ENCODE measurements around the gene ATP2A2. TPM values are rescaled to one million over a fixed set of nuclear protein-coding genes. Genes with fewer than 3 reads are reported as not detected.
"Not testable (repeated sequence)": the region's sequence is repeated elsewhere in the genome, so short reads cannot be mapped to it uniquely, and the experiment has no call there.

The ATP2A2 gene
- polyA plus RNA-seq, 3 donors: 29.6 to 88.1 (median 35.4) TPM

DNA sequence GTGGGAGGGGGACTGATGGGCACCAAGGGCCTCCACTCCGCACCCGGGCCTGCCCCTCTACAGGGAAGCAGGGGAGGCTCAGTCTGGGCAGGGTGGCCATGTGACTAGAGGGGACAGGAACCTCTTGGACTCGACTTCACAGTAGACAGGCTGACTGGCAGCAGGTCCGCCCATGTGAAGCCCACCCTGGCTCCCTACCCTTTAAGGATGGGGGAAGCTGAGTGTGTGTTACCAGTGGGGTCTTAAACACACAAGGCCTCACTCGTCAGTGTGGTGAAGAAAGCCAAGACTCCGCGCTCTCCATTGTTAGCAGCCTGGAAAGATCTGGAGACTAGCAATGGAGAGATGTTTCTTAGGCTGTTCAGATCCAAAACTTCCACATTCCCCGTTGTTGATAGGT lies 70.1 kb downstream of the ATP2A2 start:
- 87 to 89% (median 88%) methylated on average over 8 of the region's 8 CpGs for WGBS, 3 donors
- no peak overlapping the region for H3K27ac ChIP-seq (ENCODE audit: low read depth, low read length)

DNA sequence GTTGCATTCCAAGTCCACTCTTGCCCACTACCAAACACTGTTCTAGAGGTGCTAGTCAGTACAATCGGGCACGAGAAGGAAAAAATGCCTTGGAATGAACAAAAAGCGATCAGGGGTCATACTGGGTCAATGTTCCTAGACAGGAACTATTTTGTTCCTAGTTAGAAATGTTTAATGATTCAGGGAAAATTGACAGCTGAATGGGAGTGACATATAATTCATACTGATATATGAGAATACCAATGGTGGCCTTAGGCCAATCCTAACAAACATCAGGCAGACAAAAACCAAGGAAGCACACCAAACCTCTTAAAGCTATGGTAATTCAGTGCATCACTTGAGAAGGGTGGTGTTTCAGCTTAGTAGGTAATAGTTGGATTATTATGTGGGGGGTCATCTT lies 71.4 kb downstream of the ATP2A2 start:
- 30 to 87% (median 75%) methylated on average over 3 of the region's 3 CpGs for WGBS, 3 donors
- H3K27ac ChIP-seq (ENCODE audit: low read depth, low read length): no peak overlapping the region

DNA sequence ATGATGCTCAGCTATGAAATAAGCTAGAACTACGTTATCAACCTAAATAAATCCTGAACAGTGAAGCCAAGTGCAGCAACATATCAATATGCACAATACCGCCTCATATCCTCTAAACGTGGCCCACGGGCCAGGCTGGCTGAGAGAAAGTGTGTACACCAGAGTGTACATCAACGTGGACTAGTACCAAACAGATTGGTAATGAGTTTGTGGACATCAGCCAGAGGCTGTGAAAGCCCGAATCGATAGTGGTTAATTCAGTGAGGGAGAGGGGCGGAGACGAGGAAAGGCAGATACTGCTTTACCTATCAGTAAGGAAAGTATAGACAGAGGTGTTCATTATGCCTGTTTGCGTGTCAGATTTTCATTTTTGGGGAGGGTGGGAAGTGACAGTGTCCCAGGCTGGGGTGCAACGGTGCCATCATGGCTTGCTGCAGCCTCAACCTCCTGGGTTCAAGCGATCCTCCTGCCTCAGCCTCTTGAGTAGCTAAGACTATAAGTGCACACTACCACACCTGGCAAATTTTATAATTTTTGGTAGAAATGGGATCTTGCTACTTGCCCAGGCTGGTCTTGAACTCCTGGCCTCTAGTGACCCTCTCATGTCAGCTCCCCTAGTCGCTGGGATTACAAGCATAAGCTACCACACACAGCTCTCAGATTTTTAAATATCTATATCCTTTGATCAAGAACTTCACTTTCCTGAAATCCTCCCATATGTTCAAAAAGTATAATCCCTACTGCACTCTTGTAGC lies 72.3 kb downstream of the ATP2A2 start:
- 62 to 82% (median 81%) methylated on average over 13 of the region's 13 CpGs for WGBS, 3 donors
- no peak overlapping the region for H3K27ac ChIP-seq (ENCODE audit: low read depth, low read length)

DNA sequence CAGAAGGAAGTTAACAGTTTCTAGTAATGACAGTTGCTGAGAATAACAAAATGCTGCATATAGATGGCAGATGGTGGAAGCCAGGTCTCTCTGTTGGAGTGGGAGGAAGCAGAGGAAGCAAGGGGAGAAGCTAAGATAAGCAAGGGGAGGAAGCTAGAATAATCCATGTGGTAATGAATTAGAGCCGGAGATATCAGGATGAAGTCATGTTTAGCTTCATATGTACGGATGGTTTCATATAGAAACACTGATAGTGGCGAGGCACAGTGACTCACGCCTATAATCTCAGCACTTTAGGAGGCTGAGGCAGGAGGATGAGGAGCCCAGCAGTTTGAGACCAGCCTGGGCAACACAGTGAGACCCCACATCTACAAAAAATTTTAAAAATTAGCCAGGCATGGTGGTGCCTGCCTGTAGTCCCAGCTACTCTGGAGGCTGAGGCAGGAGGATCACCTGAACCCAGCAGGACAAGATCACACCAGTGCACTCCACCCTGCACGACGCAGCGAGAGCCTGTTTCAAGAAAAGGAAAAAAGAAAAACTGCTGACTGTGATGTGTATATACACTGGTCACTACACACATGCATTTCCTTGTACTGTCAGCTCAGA lies 73.2 kb downstream of the ATP2A2 start:
- 22 to 57% (median 34%) methylated on average over 7 of the region's 7 CpGs for WGBS, 3 donors
- H3K27ac ChIP-seq (ENCODE audit: low read depth, low read length): no peak overlapping the region

DNA sequence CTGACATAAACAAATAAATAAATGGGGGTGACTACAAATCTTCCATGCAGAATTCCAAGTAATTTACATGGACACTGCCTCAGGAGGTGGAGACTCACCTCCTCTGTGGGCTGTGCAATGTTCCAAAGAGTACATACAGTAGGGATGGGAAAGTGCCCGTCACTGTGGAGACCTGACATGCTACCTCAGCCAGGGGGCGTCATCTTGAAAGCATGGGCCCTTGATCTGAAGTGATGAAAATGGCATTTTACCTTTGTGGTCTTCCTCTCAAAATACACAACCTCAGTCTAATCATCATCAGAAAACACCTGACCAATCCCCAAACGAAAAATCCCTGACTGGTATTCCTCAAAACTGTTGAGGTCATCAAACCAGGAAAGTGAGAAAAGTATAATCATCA lies 74.0 kb downstream of the ATP2A2 start:
- no peak overlapping the region for H3K27ac ChIP-seq (ENCODE audit: low read depth, low read length)
- WGBS, 3 donors: 21 to 29% (median 27%) methylated on average over 3 of the region's 3 CpGs

DNA sequence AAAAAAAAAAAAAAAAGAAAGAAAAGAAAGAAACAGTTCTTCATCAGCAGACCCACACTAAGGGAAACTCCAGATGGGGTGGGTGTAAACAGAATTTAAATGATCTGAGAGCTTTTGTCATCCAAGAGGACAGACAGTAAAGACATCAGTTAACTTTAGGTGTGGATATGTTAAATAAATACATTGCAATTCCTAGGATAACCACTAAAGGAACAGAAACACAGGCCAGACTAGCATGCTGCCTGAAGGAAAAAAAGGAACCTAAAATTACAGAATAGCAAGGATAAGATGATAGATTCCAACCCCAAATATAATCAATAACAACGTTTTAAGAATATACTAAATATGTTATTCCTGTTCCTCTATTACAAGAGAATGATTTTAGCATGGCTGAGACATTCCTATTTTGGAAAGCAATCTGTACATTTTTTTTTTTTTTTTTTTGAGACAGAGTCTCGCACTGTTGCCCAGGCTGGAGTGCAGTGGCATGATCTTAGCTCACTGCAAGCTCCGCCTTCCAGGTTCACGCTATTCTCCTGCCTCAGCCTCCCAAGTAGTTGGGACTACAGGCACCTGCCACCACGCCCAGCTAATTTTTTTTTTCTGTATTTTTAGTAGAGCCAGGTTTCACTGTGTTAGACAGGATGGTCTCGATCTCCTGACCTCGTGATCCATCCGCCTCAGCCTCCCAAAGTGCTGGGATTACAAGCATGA lies 77.5 kb downstream of the ATP2A2 start:
- WGBS, 3 donors: 86 to 90% (median 89%) methylated on average over 8 of the region's 8 CpGs
- not testable (repeated sequence) for H3K27ac ChIP-seq (ENCODE audit: low read depth, low read length)

DNA sequence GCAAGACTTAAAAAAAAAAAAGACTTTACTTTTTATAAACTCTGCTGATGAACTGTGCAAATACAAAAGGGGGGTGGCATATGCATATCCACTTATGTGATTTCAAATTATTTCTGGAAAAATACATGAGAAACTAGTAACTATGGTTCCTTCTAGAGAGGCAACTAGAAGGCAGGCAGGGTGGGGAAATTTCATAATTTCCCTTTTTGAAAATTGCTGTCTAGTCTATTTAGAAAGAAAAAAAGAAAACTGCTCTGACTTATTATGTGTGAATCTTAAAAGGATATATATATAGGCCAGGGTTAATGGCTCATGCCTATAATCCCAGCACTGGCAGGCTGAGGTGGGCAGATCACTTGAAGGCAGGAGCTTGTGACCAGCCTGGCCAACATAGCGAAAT lies 80.2 kb downstream of the ATP2A2 start:
- WGBS, 3 donors: 76 to 90% (median 83%) methylated on average over 1 of the region's 1 CpG
- H3K27ac ChIP-seq (ENCODE audit: low read depth, low read length): no peak overlapping the region

DNA sequence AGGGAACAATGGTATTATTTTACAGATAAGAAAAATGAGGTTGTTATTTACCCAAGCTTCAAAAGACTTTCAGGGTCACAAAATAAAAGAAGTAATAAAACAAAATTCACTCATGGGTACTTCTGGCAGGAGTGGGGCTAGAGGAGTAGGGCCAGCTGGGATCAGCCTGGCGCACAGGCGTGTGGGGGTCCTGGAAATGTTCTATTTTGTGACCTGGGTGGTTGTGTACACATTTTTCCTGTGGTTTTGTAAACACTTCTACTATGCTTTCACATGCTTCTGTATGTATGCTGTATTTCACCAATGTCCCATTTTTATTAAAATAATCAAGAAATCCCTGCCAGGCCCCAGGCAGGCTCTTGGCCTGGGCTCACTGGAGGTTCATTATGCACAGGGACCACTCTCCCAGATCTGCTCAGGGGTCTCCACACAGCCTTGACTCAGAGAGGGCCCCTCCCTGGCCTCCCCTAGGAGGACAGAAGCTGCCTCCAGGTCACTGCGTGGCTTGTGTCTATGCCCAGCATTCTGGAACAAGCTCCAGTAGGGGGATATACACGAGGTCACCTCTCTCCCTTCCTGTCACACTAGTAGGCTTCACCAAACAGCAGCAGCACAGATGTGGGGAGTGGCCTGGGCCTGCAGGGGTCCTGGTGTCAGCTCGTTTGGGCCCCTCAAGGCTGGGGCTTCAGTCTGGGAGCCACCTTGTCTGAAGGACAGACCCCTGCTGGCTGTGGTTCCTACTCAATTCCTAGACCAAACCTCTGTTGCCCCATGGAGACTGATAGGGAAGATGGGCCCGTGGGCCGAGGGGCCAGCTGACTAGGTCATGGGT lies 84.7 kb downstream of the ATP2A2 start:
- H3K27ac ChIP-seq (ENCODE audit: low read depth, low read length): no peak overlapping the region
- WGBS, 3 donors: 70 to 82% (median 73%) methylated on average over 7 of the region's 7 CpGs

DNA sequence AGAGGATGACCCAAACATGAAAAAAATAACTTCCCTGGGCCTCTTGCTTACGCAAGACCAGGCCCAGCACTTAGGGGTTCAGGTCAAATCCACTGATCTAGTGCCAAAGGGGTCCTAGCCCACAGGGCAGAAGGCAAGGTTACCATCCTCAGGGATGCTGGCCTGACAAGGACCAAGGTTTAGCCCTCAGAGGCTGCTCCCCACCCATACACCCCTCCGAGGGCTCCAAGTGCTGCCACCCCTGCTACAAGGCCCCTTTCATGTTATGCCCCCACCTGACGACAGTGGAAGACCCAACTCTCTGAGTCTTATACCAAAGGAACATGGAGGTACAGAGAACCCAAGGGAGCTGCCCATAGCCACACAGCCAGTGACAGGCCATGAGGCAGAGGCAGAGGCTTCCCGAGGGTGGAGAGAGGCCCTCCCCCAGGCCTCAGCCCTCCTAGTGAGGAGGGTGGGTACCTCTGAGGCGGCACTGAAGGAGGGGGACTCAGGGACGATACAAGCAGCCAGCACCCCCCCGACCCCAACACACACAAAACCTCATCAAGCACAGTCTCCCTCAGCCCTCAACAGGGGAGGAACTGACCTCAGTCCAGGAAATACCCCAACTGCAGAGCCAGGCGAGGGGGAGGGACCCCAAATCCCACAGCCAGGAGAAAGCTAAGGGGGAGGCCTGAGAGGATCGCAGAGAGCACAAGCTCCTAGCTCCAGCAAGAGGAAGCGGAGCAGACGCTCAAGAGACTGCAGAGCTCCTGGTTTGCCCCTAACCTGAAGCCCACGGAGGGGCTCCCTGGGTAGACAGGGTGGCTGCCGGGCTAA lies 85.5 kb downstream of the ATP2A2 start:
- no peak overlapping the region for H3K27ac ChIP-seq (ENCODE audit: low read depth, low read length)
- WGBS, 3 donors: 55 to 75% (median 58%) methylated on average over 13 of the region's 13 CpGs

DNA sequence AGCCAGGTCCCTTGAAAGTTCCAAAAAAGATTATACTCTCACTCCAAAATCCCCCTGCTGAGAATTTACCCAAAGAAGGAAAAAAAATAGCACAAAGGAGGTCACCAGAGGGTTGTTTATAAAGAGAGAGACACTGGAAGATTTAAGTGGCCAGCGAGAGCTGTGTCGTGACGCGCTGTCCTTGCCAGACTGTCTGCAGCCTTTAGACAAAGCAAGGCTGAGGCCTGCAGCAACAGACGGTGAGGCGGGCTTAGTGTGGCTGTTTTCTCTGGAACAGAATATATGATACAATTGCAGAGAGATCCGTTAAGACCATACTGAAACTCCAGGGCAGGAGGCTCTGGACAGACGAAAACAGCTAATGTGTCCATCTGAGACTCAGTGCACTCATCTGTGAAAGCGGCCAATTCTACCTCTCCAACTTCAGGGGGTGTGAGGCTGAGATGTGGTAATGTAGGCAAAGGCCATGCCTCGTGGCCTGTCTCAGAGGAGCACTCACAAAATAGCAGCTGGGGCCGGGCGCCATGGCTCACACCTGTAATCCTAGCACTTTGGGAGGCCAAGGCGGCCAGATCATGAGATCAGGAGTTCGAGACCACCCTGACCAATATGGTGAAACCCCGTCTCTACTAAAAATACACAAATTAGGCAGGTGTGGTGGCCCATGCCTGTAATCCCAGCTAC lies 86.3 kb downstream of the ATP2A2 start:
- 73 to 87% (median 79%) methylated on average over 15 of the region's 15 CpGs for WGBS, 3 donors
- no peak overlapping the region for H3K27ac ChIP-seq (ENCODE audit: low read depth, low read length)

DNA sequence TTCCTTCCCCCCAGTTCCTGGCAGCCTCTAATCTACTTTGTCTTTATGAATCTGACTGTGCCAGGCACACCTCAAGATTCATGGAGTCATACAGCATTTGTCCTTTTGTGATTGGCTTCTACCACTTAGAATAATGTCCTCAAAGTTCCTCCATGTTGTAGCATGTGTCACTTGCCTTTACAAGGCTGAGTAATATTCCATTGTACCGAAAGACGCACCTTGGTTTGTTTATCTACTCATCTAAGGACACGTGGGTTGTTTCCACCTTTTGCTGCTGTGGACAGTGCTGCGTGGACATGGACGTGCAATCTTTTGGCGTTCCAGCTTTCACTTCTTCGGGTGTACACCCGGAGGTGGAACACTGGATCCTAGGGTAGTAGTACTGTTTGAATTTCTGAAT lies 88.9 kb downstream of the ATP2A2 start:
- no peak overlapping the region for H3K27ac ChIP-seq (ENCODE audit: low read depth, low read length)
- 94 to 98% (median 96%) methylated on average over 8 of the region's 8 CpGs for WGBS, 3 donors

DNA sequence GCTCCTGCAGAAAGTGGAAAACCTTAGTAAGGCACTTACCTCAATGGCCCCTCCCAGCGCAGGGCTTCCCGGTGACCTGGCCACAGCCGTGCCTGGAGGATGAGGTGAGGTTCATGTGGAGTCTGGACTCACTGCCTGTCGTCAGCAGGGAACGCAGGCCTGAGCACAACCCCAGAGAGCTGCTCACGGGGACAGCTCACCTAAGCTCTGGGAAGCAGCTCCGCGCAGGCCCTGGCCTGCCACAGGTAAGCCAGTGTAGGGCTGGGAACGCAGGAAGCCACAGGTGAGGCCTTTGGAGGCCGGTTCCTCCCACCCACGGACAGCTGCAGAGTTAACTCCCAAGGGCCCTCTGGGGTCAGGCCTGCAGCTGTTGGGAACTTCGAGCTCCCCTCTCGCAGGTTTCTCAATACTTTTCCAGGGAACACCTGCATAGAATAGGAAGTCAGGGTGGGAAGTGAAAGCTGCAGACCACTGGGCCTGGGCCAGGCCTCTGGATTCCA lies 89.7 kb downstream of the ATP2A2 start:
- 73 to 82% (median 81%) methylated on average over 13 of the region's 13 CpGs for WGBS, 3 donors
- H3K27ac ChIP-seq (ENCODE audit: low read depth, low read length): no peak overlapping the region

DNA sequence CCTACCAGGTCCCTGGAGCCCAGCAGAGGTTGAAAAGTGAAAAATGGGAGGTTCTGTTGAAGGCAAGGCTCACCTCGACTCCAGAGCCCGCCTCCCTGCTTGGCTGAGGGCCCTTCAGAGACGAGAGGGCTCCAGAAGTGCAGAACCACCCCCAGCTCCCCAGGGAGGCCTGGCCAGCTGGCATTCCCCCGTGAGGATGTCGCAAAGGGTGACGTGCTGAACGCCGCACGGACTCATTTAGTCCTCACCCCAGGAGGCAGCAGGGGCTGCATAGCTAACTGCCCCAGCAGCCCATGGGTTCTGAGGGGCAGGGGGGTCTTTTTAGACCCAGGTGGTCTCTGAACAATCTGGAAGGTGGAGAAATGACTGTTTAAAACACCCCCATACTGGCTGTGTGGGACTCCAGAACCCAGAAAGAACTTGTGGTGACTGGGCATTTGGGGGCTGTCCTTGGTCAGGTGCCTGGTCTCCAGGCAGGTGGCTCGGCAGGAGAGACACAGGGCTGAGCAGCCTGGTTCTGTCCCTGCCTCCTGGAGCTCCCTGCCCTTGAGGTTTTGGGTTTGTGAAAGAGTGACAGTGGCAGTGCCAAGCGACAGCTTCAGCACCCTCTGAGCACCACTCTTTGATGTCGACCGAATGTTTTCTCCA lies 90.5 kb downstream of the ATP2A2 start:
- H3K27ac ChIP-seq (ENCODE audit: low read depth, low read length): no peak overlapping the region
- WGBS, 3 donors: 55 to 72% (median 65%) methylated on average over 13 of the region's 13 CpGs

DNA sequence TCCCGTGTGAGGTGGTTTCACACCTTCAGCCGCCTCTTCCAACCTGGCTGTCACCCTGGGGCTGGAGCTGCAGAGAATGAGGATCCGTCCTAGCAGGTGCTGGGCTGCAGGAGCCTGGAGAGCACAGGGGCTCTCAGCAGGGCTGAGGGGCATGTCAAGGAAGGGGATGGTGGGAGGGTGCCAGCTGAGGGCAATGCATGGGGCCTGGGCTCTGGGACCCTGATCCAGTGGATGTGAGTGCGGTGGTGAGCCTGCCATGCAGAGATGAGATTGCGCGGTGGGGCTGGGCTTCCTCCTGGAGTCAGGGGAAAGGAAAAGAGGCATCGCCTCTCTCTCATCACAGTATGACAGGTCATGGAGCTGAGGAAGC lies 91.0 kb downstream of the ATP2A2 start:
- 87 to 96% (median 95%) methylated on average over 7 of the region's 7 CpGs for WGBS, 3 donors
- H3K27ac ChIP-seq (ENCODE audit: low read depth, low read length): no peak overlapping the region

DNA sequence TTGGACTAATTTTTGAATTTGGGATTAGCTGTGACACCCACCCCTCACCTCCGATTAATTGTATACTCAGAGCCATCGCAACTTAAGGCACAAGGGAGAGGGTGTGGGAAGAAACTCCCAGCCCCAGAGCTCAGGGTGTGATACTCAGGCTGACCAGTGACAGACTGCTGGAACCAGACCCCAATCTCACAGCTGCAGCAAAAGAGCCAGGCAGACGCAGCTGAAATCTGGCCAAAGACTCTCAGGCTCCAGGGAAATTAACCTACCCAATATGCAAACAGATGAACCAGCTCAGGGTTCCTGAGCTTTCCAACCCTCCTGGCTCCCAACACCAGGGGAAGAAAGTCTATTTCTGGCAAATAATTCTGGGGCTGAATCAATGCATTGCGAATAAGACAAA lies 92.0 kb downstream of the ATP2A2 start:
- 66 to 83% (median 72%) methylated on average over 4 of the region's 4 CpGs for WGBS, 3 donors
- H3K27ac ChIP-seq (ENCODE audit: low read depth, low read length): no peak overlapping the region

DNA sequence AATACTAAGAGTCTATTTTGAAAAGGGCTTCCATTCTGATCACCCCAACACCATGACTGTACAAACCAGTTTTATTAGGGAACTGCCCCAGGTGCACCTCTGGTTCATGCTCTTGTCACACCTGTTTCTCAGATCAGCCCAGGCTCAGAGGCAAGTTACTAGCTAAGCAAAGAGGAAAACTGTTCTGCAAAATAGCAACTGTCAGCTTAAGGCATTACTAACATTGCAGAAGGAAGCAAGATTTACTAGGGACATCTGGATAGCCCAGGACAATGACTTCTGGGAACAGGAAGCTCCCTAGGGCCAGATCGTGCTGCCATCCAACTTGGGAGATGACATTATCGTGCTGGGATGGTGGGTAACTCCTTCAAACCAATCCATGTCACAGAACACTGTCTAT lies 92.4 kb downstream of the ATP2A2 start:
- H3K27ac ChIP-seq (ENCODE audit: low read depth, low read length): no peak overlapping the region

More for the DNA sequence above, 92.4 kb downstream of the ATP2A2 start:
- WGBS, 3 donors: 51 to 85% (median 68%) methylated on average over 2 of the region's 2 CpGs

All from adipose tissue (tissue), 3 donors.